Testis (tissue), 3 donors: ENCODE results near the gene ENTREP3. TPM values are rescaled to one million over a fixed set of nuclear protein-coding genes. Genes with fewer than 3 reads are reported as not detected.
"Not testable (repeated sequence)": the region's sequence is repeated elsewhere in the genome, so short reads cannot be mapped to it uniquely, and the experiment has no call there.

Experiments used
- DNase-seq: peaks from one replicate; pipeline ENCODE4 v3.0.0-alpha.2; 2019
- H3K27ac ChIP-seq, 2 donors: fragments of 200-600 bp; sonication (generic); one replicate each; pipeline ENCODE4 v1.5.1; 2019
- H3K27me3 ChIP-seq: fragments of 200-600 bp; sonication (generic); one replicate; pipeline ENCODE4 v1.5.1; 2019
- H3K36me3 ChIP-seq: fragments of 200-600 bp; sonication (generic); one replicate; pipeline ENCODE4 v1.5.1; 2017; ENCODE audit warnings: low read depth; ENCODE audit errors: missing control alignments
- H3K4me1 ChIP-seq: fragments of 200-600 bp; sonication (generic); one replicate; pipeline ENCODE4 v1.5.1; 2019
- H3K4me3 ChIP-seq, 2 donors: fragments of 200-600 bp; sonication (generic); one replicate each; pipeline ENCODE4 v1.5.1; 2017 to 2019
- H3K9me3 ChIP-seq: fragments of 200-600 bp; sonication (generic); one replicate; pipeline ENCODE4 v1.5.1; 2017
- CTCF ChIP-seq, 3 experiments: fragments of 450-650 bp in 2 of 3; fragments of 200-600 bp in 1 of 3; sonication (generic) in 1 of 3; IDR thresholded peaks; one replicate each; pipeline ENCODE4 v1.5.1; 2016 to 2019; ENCODE audit warnings: antibody characterized with exemption in 3 of 3, mild to moderate bottlenecking in 2 of 3, moderate library complexity in 1 of 3
- POLR2A ChIP-seq: fragments of 450-650 bp; IDR thresholded peaks from one replicate; pipeline ENCODE4 v1.6.1; 2017; ENCODE audit warnings: antibody characterized with exemption, mild to moderate bottlenecking, moderate library complexity
- WGBS, 2 donors: methylation state at CpG; one replicate each; pipeline ENCODE4 v1.1.5; 2018; 5-methylcytosine and 5-hydroxymethylcytosine counted together
- intact Hi-C: fragments of 100-400 bp; cut with DNase I; formaldehyde crosslinking; loops from one replicate; pipeline ENCODE4 v1.15.1; 2023; ENCODE audit warnings: low total_unique reads
- polyA plus RNA-seq: library from polyadenylated mRNA; stranded (reverse); fragments of 350-450 nt; fragmentation: Illumina TruSeq; extraction: RNeasy Lipid Tissue Mini Kit (QIAGEN cat#74804); gene quantifications from one replicate; pipeline ENCODE4 v1.2.3, GENCODE V29; 2014; ENCODE audit warnings: low read depth, low replicate concordance; ENCODE audit not compliant: insufficient read depth
- total RNA-seq, 2 donors: library from RNA; depleted of rRNA; stranded (reverse); fragments of >200 nt; gene quantifications; one replicate each; pipeline ENCODE4 v1.2.3, GENCODE V29; 2016

The ENTREP3 gene
- total and polyA plus RNA-seq, 3 donors from 2014 or later: 14.3 to 27.9 (median 15.8) TPM

- H3K27ac ChIP-seq, intact Hi-C loops, H3K27me3 ChIP-seq, H3K9me3 ChIP-seq, H3K4me3 ChIP-seq, H3K36me3 ChIP-seq, DNase-seq: not testable (repeated sequence)
- H3K4me1 ChIP-seq: peaks cover 12% of the 10 kb centered on the region
- 55 to 87% methylated on average over 3 of the region's 3 CpGs for WGBS, 2 donors
These were observed 24.0 kb downstream of the ENTREP3 start for GRCh38 chr1:155231302-155231701.

GRCh38 chr1:155228096-155228427 lies 27.2 kb downstream of the ENTREP3 start:
- DNase-seq: no peak
- H3K4me1 ChIP-seq: peaks cover 13% of the 10 kb centered on the region
- peak overlapping the region; percentile 52 to 81 for H3K27ac ChIP-seq
- intact Hi-C loops: no loop called here
- H3K4me3 ChIP-seq: peak overlapping the region; percentile 38 to 88
- H3K36me3 ChIP-seq: no peaks in the 10 kb centered on the region
- H3K9me3 ChIP-seq: no peaks in the 10 kb centered on the region
- no peaks in the 10 kb centered on the region for H3K27me3 ChIP-seq
- TF ChIP-seq POLR2A (no peak), CTCF (IDR thresholded peaks at IDR 0.05) (no peak)
- 44 to 46% methylated on average over 9 of the region's 9 CpGs for WGBS, 2 donors

GRCh38 chr1:155227261-155228095 lies 27.8 kb downstream of the ENTREP3 start:
- Histone ChIP-seq H3K4me3 (peak overlapping the region; percentile 61 to 88), H3K4me1 (peaks cover 10% of the 10 kb centered on the region), H3K9me3 (no peaks in the 10 kb centered on the region), H3K27me3 (no peaks in the 10 kb centered on the region), H3K27ac (peak overlapping the region; percentile 65 to 86), H3K36me3 (no peaks in the 10 kb centered on the region)
- 0 to 1% methylated on average over 17 to 42 of the region's 42 CpGs for WGBS, 2 donors
- peak; percentile 99 for DNase-seq
- intact Hi-C loops: no loop called here
- TF ChIP-seq CTCF (IDR thresholded peaks at IDR 0.05) (peak in 1 of 3 experiments; percentile 21), POLR2A (no peak)

GRCh38 chr1:155226910-155227260 lies 28.4 kb downstream of the ENTREP3 start:
- TF ChIP-seq POLR2A (no peak), CTCF (IDR thresholded peaks at IDR 0.05) (no peak)

GRCh38 chr1:155226188-155226909 lies 28.9 kb downstream of the ENTREP3 start:
- Histone ChIP-seq H3K4me3 (peak overlapping the region; percentile 61 to 88), H3K4me1 (peaks cover 9% of the 10 kb centered on the region), H3K36me3 (no peaks in the 10 kb centered on the region), H3K9me3 (no peaks in the 10 kb centered on the region), H3K27ac (peak overlapping the region; percentile 65 to 86), H3K27me3 (no peaks in the 10 kb centered on the region)
- TF ChIP-seq CTCF (IDR thresholded peaks at IDR 0.05) (peak; percentile 27 to 35 (median 32)), POLR2A (no peak)
- WGBS, 2 donors: 1% methylated on average over 7 of the region's 7 CpGs
- DNase-seq: peak; percentile 80
- intact Hi-C loops: no loop called here

More at GRCh38 chr1:155226910-155227260, 28.4 kb downstream of the ENTREP3 start:
- H3K9me3 ChIP-seq: no peaks in the 10 kb centered on the region
- 0 to 1% methylated on average over 19 of the region's 19 CpGs for WGBS, 2 donors
- DNase-seq: peak; percentile 48
- peak overlapping the region; percentile 65 to 86 for H3K27ac ChIP-seq
- H3K4me3 ChIP-seq: peak overlapping the region; percentile 61 to 88
- intact Hi-C loops: no loop called here
- H3K27me3 ChIP-seq: no peaks in the 10 kb centered on the region
- no peaks in the 10 kb centered on the region for H3K36me3 ChIP-seq
- peaks cover 9% of the 10 kb centered on the region for H3K4me1 ChIP-seq

- H3K9me3 ChIP-seq, H3K4me1 ChIP-seq, H3K27me3 ChIP-seq, H3K36me3 ChIP-seq, H3K4me3 ChIP-seq, DNase-seq, H3K27ac ChIP-seq, intact Hi-C loops: not testable (repeated sequence)
- 93 to 95% methylated on average over 8 of the region's 8 CpGs for WGBS, 2 donors
These were observed 29.9 kb downstream of the ENTREP3 start for GRCh38 chr1:155225404-155225759.
